Neural cell (in vitro differentiated cells): ENCODE measurements around the gene ACSS1. TPM values are rescaled to one million over a fixed set of nuclear protein-coding genes. Genes with fewer than 3 reads are reported as not detected.

ENCODE experiments used
- H2AFZ ChIP-seq: fragments of 200-600, 300-800 bp; sonication (generic), shearing (Covaris generic); 2 replicates; pipeline ENCODE4 v1.6.0; 2014; ENCODE audit warnings: low read depth, mild to moderate bottlenecking, antibody characterized with exemption, low read length, moderate library complexity
- H3F3A ChIP-seq: fragments of 200-600 bp; shearing (Covaris generic); 2 replicates; pipeline ENCODE4 v1.6.1; 2016; ENCODE audit warnings: mild to moderate bottlenecking, moderate library complexity, mixed read lengths, antibody characterized with exemption, low read length; ENCODE audit not compliant: insufficient read depth, poor library complexity, severe bottlenecking
- H3K27ac ChIP-seq: fragments of 200-600, 300-800 bp; sonication (generic), shearing (Covaris generic); 2 replicates; pipeline ENCODE4 v1.5.1; 2014; ENCODE audit warnings: mild to moderate bottlenecking, low read length, moderate library complexity
- H3K27me3 ChIP-seq: fragments of 300-800, 200-600 bp; sonication (generic), shearing (Covaris generic); 2 replicates; pipeline ENCODE4 v1.6.0; 2014; ENCODE audit warnings: mild to moderate bottlenecking, low read depth, low read length, moderate library complexity; ENCODE audit not compliant: insufficient read depth
- H3K36me3 ChIP-seq: fragments of 300-800, 200-600 bp; sonication (generic), shearing (Covaris generic); 2 replicates; pipeline ENCODE4 v1.5.1; 2014; ENCODE audit warnings: mild to moderate bottlenecking, antibody characterized with exemption, low read length, moderate library complexity; ENCODE audit not compliant: insufficient read depth
- H3K4me2 ChIP-seq: fragments of 300-800, 200-600 bp; sonication (generic), shearing (Covaris generic); 2 replicates; pipeline ENCODE4 v1.6.0; 2014; ENCODE audit warnings: mild to moderate bottlenecking, low read length
- H3K4me3 ChIP-seq: fragments of 300-800, 200-600 bp; sonication (generic), shearing (Covaris generic); 2 replicates; pipeline ENCODE4 v1.5.1; 2014; ENCODE audit warnings: mild to moderate bottlenecking, low read length, moderate library complexity
- H3K79me2 ChIP-seq: fragments of 200-600 bp; shearing (Covaris generic); replicated peaks from 2 replicates; pipeline ENCODE4 v1.6.0; 2014; ENCODE audit warnings: mild to moderate bottlenecking, low read length, moderate library complexity; ENCODE audit not compliant: insufficient read depth
- H3K9ac ChIP-seq: fragments of 300-800, 200-600 bp; sonication (generic), shearing (Covaris generic); 2 replicates; pipeline ENCODE4 v1.6.1; 2016; ENCODE audit warnings: mild to moderate bottlenecking, low read length, mixed read lengths
- H3K9me2 ChIP-seq: fragments of 200-600 bp; shearing (Covaris generic); 2 replicates; pipeline ENCODE4 v1.6.1; 2016; ENCODE audit warnings: mild to moderate bottlenecking, low read length, mixed read lengths; ENCODE audit not compliant: insufficient read depth
- H3K9me3 ChIP-seq: fragments of 200-600, 300-800 bp; sonication (generic), shearing (Covaris generic); 2 replicates; pipeline ENCODE4 v1.6.1; 2016; ENCODE audit warnings: mild to moderate bottlenecking, mixed run types, low read length, moderate library complexity, mixed read lengths
- H4K20me1 ChIP-seq: fragments of 200-600 bp; shearing (Covaris generic); 2 replicates; pipeline ENCODE4 v1.6.1; 2016; ENCODE audit warnings: mild to moderate bottlenecking, mixed run types; ENCODE audit not compliant: insufficient read depth
- EP300 ChIP-seq: fragments of 450-650 bp; conservative IDR thresholded peaks from 2 replicates; pipeline ENCODE4 v1.6.1; 2014; ENCODE audit warnings: antibody characterized with exemption, mild to moderate bottlenecking, moderate library complexity; ENCODE audit not compliant: poor library complexity, severe bottlenecking
- EZH2 ChIP-seq: fragments of 200-600, 300-800 bp; shearing (Covaris generic), sonication (generic); IDR thresholded peaks from 2 replicates; pipeline ENCODE4 v1.6.1; 2014; ENCODE audit warnings: antibody characterized with exemption, low read length, borderline replicate concordance, mild to moderate bottlenecking; ENCODE audit not compliant: insufficient read depth, poor library complexity, severe bottlenecking
- MXI1 ChIP-seq: fragments of 450-650 bp; conservative IDR thresholded peaks from 2 replicates; pipeline ENCODE4 v1.6.1; 2014; ENCODE audit warnings: antibody characterized with exemption, mild to moderate bottlenecking; ENCODE audit not compliant: poor library complexity, severe bottlenecking
- POLR2AphosphoS5 ChIP-seq: IDR thresholded peaks from 2 replicates; pipeline ENCODE4 v1.6.1; 2012
- RAD21 ChIP-seq: fragments of 450-650 bp; conservative IDR thresholded peaks from 2 replicates; pipeline ENCODE4 v1.6.1; 2014; ENCODE audit warnings: antibody characterized with exemption, mild to moderate bottlenecking, moderate library complexity
- SMC3 ChIP-seq: fragments of 450-650 bp; conservative IDR thresholded peaks from 2 replicates; pipeline ENCODE4 v1.6.1; 2014; ENCODE audit warnings: antibody characterized with exemption, mild to moderate bottlenecking, moderate library complexity; ENCODE audit not compliant: poor library complexity
- TAF1 ChIP-seq: IDR thresholded peaks from 2 replicates; pipeline ENCODE4 v1.6.1; 2012; ENCODE audit warnings: low read depth
- polyA plus RNA-seq: library from polyadenylated mRNA; depleted of rRNA; stranded (reverse); fragments of >200 nt; gene quantifications from 2 replicates; pipeline ENCODE4 v1.2.3, GENCODE V29; 2014
- TF ChIP-seq, protein P1 (sequence below): IDR thresholded peaks from 2 replicates; pipeline ENCODE4 v1.6.1; 2012; ENCODE audit warnings: borderline replicate concordance
- TF ChIP-seq, protein P2 (sequence below): fragments of 450-650 bp; IDR thresholded peaks from 2 replicates; pipeline ENCODE4 v1.5.1; 2014; ENCODE audit warnings: antibody characterized with exemption, mild to moderate bottlenecking, moderate library complexity; ENCODE audit not compliant: poor library complexity, severe bottlenecking

ACSS1 gene
- polyA plus RNA-seq, 1 donor from 2014 or later: not detected

DNA sequence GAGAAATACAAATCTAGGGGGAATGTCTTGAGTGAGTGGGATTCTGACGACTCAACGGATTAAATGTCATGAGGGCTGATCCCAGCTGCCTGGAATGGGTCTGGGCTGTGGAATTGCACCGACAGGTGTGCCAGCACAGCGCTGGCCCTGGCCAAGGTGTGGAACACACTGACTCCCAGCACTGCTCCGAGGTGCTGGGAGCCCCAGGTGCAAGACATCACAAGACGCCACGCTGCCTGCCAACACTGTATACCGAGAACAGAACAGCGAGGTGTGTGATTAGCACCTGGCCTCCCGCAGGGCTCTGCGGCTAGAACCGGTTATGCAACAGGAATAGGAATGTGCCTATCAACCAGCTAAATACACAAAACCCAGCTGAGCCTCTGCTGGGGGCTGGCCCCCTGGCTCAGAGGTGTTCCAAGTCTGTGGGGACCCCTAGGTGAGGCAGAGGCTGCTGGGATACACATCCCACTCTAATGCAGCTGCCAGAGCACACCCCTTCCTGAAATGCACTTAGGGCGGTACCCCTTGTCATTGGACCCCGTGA, 40.6 kb downstream of the ACSS1 start:
- Histone ChIP-seq H3K27me3 (no peaks in the 10 kb centered on the region), H3K9ac (no peak overlapping the region), H3K36me3 (no peaks in the 10 kb centered on the region), H3F3A (no peaks in the 10 kb centered on the region), H3K9me2 (no peaks in the 10 kb centered on the region), H3K9me3 (no peaks in the 10 kb centered on the region), H3K27ac (no peak overlapping the region), H3K4me3 (no peak overlapping the region), H4K20me1 (no peaks in the 10 kb centered on the region), H3K79me2 (no peaks in the 10 kb centered on the region), H2AFZ (no peak overlapping the region), H3K4me2 (no peak overlapping the region)
- TF ChIP-seq TAF1 (no peak), SMC3 (no peak), POLR2AphosphoS5 (no peak), EZH2 (no peak), MXI1 (no peak), RAD21 (no peak), EP300 (no peak)
- TF ChIP-seq, protein P1, sequence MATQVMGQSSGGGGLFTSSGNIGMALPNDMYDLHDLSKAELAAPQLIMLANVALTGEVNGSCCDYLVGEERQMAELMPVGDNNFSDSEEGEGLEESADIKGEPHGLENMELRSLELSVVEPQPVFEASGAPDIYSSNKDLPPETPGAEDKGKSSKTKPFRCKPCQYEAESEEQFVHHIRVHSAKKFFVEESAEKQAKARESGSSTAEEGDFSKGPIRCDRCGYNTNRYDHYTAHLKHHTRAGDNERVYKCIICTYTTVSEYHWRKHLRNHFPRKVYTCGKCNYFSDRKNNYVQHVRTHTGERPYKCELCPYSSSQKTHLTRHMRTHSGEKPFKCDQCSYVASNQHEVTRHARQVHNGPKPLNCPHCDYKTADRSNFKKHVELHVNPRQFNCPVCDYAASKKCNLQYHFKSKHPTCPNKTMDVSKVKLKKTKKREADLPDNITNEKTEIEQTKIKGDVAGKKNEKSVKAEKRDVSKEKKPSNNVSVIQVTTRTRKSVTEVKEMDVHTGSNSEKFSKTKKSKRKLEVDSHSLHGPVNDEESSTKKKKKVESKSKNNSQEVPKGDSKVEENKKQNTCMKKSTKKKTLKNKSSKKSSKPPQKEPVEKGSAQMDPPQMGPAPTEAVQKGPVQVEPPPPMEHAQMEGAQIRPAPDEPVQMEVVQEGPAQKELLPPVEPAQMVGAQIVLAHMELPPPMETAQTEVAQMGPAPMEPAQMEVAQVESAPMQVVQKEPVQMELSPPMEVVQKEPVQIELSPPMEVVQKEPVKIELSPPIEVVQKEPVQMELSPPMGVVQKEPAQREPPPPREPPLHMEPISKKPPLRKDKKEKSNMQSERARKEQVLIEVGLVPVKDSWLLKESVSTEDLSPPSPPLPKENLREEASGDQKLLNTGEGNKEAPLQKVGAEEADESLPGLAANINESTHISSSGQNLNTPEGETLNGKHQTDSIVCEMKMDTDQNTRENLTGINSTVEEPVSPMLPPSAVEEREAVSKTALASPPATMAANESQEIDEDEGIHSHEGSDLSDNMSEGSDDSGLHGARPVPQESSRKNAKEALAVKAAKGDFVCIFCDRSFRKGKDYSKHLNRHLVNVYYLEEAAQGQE: no peak
- TF ChIP-seq, protein P2, sequence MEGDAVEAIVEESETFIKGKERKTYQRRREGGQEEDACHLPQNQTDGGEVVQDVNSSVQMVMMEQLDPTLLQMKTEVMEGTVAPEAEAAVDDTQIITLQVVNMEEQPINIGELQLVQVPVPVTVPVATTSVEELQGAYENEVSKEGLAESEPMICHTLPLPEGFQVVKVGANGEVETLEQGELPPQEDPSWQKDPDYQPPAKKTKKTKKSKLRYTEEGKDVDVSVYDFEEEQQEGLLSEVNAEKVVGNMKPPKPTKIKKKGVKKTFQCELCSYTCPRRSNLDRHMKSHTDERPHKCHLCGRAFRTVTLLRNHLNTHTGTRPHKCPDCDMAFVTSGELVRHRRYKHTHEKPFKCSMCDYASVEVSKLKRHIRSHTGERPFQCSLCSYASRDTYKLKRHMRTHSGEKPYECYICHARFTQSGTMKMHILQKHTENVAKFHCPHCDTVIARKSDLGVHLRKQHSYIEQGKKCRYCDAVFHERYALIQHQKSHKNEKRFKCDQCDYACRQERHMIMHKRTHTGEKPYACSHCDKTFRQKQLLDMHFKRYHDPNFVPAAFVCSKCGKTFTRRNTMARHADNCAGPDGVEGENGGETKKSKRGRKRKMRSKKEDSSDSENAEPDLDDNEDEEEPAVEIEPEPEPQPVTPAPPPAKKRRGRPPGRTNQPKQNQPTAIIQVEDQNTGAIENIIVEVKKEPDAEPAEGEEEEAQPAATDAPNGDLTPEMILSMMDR: no peak

DNA sequence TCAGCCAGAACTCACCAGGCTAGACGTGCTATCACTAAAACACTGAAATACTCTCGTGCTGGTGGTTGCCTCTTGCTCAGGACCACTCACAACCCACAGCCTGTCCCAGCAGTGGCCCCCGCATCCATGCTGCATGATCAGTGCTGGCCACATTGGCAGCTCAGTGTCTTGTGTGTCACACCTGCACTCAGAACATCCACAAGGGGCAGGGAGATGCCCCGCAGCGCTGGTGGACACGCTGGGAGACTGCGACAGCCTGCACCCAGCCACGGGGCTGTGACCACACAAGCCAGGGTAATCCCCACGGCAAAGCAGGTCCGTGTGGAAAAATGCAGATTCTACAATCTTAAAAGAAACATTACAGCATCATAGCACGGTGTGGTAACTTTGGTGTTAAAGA, 41.5 kb downstream of the ACSS1 start:
- H3K4me2 ChIP-seq: no peak overlapping the region
- H3K4me3 ChIP-seq: no peak overlapping the region
- no peaks in the 10 kb centered on the region for H3K36me3 ChIP-seq
- no peak overlapping the region for H3K9ac ChIP-seq
- H4K20me1 ChIP-seq: no peaks in the 10 kb centered on the region
- no peaks in the 10 kb centered on the region for H3K9me2 ChIP-seq
- no peak for TF ChIP-seq RAD21
- TF ChIP-seq TAF1: no peak
- TF ChIP-seq POLR2AphosphoS5: no peak
- TF ChIP-seq, protein P1: no peak
- TF ChIP-seq SMC3: no peak
- TF ChIP-seq, protein P2: no peak
- TF ChIP-seq EP300: no peak
- TF ChIP-seq EZH2: no peak
- TF ChIP-seq MXI1: no peak
- H3K9me3 ChIP-seq: no peaks in the 10 kb centered on the region
- no peak overlapping the region for H3K27ac ChIP-seq
- no peaks in the 10 kb centered on the region for H3K27me3 ChIP-seq
- H3K79me2 ChIP-seq: no peaks in the 10 kb centered on the region
- H2AFZ ChIP-seq: no peak overlapping the region
- no peaks in the 10 kb centered on the region for H3F3A ChIP-seq
